GM18861 (cell line): Measurements from ENCODE around the gene ARPC2.
A peak's percentile ranks its signal among the peaks of the same experiment; 100 is the strongest.
"Not testable (repeated sequence)": the region's sequence is repeated elsewhere in the genome, so short reads cannot be mapped to it uniquely, and the experiment has no call there.

Experiments
- ATAC-seq: cut with Tn5 transposase; IDR thresholded peaks from one replicate; pipeline ENCODE4 v1.9.1; 2021; ENCODE audit not compliant: unreplicated experiment

Gene ARPC2

DNA sequence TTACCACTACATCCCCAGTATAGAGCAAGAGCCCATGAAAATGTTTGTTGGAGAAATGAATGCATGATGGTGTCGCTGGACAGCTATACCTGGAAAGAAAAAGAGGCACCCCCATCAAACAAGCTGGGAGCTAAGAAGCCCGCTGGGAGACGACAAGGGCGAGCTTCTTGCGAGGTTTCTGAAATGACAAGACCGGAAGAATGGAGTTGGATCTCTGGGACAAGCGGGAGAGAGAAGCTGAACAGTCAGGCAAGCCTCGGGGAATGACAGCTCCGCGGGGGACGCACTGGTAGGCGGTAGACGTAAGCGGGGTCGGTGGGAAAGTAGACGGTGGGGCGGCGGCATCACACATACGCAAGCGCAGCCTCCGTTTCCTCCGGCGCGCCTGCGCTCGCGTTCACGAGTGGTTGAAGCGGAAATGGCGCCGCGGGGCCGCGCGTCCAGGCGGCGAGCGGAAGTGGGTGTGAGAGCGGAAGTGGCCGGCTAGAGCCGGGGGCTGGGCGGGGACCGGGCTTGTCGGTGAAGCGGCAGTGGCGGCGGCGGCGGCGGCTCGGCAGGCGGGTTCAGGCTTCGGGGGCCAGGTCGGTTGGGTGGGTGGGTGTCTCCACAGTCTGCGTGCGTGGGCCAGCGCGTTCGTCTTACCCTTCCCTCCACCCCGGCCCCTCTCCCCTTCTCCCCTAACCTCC, at the start of gene ARPC2:
TSS of gene ARPC2 (plus strand) at position 516 of the 686 bp plus-strand sequence. CDS start 282 bp downstream, outside the sequence.
- peak; percentile 57 for ATAC-seq

GRCh38 chr2:218168016-218168415, 49.0 kb upstream of the ARPC2 start:
- no peak for ATAC-seq

- no peak for ATAC-seq
These were observed 48.1 kb upstream of the ARPC2 start for GRCh38 chr2:218168635-218169462.

DNA sequence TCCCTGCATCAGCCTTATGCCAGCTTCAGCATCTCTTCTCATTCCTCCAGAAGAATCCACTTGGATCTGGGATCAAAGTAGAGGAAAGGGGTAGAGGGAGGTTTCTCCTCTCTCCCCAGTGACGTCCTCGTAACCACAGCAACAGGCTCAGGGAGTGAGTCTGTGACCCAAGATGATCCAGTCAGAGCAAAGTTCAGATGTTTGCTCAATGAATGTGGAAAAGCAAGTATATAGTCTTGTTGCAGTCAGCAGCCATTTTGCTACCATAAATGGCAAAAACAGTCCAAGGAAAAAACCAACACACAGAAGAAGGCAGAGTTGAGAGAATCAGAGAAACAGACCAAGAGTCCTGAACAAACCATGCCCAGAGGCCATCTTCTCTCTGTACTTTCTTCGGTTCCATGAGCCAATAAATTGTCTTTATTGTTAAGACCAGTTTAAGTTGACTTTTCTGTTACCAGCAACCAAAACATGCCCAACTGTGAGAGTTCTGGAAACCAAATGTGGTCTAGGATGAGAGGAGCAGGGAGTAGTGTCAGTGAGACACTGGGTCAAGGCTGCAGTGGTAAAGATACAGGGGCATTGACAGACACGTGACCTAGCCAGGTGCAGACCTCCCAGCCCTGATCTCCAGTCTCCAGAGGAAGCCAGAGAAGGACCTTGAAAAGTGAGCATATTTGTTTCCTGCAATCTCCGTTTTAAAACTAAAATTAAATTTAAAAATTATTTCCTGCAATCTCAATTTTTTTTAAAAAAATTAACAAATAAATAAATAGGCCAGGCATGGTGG, 47.0 kb upstream of the ARPC2 start:
- no peak for ATAC-seq

- not testable (repeated sequence) for ATAC-seq
These were observed 45.2 kb upstream of the ARPC2 start for GRCh38 chr2:218171744-218172143.

DNA sequence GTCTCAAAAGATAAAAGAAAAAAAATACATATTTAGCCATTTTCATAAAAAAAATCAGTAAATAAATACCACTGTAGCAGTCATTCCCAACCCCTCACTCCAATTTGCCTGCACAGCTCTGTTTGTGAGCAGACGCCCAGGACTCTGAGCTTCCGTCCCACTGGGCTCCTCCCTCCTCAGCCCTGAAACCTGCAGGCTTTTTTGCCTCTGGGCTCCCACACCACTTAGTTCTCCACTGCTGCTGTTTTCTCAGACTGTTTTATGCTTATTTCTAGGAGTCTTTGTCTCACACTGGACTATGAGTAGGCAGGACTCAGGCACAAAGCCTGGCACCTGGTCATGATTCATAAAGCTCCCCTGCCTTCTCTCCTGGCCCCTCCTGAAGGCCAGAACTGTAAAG, 44.1 kb upstream of the ARPC2 start:
- no peak for ATAC-seq

DNA sequence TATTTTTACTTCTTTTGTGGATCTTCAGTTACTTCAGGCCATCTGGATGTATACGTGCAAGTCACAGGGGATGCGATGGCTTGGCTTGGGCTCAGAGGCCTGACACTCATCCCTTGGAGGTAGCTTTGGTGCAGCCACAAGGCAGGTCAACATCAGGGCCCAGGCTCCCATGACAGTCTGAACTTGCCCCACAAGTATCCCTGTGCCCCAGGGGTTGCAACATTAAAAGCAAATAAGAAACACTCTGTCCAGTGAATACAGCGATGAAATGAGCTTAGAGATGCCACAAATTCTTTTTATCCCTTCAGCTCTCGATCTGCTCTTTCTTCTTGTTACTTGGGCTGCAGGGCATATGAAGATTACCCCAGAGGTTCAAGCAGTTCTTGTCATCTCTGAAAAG, 37.2 kb upstream of the ARPC2 start:
- no peak for ATAC-seq

DNA sequence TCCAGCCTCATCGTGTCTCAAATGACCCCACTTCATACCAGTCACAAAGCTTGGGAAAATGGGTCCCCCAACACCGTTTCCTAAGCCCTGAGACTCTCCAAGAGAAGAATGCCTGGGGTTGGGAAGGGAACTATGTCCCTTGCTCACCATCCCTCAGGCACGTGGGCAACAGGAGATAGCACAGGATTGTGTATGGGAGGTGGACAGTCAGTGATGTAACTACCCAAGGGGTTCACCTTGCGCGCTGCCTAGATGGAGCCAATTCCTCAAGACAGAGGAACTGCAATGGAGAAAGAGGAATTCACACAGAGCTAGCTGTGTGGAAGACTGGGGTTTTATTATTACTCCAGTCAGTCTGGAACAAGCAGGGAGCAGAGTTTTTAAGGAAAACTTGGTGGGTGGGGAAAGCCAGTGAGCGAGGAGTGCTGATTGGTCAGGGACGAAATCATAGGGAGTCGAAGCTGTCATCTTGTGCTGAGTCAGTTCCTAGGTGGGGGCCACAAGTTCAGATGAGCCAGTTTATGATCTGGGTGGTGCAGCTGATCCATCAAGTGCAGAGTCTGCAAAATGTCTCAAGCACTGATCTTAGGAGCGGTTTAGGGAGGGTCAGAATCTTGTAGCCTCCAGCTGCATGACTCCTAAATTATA, 36.4 kb upstream of the ARPC2 start:
- ATAC-seq, result no peak

DNA sequence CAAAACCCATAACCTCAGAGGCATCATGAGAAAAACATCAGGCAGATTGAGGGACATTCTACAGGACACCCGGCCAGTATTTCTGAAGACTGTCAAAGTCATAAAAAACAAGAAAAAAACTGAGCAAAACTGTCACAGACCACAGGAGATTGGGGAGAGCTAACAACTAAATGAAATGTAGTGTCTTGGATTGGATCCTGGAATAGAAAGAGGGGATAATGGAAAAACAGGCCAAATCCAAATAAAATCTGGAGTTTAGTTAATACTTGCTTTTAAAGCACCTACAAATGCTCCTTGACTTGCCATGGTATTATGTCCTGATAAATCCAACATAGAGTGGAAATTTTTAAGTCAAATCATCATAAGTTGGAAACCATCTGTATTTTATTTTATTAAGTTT, 32.7 kb upstream of the ARPC2 start:
- no peak for ATAC-seq

DNA sequence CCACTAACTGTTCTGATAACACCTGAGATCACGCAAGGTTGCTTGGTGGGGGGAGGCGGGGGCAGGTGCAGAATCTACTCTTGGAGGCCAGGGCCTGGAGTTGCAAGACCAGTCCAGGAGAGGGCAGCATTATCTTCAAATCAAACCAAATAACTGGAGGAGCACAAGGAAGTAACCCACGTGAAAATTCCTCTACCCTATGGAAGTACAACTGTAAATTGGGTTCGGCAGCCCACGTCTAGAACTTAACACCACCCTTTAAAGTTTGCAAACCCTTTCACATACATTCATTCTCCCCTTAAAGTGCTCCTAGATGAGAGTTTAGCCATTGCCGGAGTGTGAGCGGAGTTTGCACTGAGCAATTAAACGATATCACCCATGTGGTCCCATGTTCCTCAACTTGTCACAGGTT, 30.6 kb upstream of the ARPC2 start:
- no peak for ATAC-seq

- no peak for ATAC-seq
These were observed 30.1 kb upstream of the ARPC2 start for GRCh38 chr2:218186876-218187275.

- ATAC-seq, result no peak
These were observed 29.5 kb upstream of the ARPC2 start for GRCh38 chr2:218187296-218188015.

DNA sequence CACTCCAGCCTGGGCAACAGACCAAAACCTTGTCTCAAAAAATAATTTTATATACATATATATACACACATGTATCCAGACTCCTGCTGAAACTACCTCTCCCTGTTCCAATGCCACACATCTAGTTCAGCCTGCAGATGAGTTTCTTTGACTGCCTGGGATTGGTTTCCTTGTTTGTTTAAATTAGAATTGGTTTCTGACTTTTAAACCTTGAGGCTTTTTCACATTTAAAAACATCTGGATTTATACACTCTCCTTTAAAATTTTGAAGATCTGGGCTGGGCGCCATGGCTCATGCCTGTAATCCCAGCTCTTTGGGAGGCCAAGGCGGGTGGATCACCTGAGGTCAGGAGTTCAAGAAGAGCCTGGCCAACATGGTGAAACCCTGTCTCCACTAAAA, 28.5 kb upstream of the ARPC2 start:
- no peak for ATAC-seq

DNA sequence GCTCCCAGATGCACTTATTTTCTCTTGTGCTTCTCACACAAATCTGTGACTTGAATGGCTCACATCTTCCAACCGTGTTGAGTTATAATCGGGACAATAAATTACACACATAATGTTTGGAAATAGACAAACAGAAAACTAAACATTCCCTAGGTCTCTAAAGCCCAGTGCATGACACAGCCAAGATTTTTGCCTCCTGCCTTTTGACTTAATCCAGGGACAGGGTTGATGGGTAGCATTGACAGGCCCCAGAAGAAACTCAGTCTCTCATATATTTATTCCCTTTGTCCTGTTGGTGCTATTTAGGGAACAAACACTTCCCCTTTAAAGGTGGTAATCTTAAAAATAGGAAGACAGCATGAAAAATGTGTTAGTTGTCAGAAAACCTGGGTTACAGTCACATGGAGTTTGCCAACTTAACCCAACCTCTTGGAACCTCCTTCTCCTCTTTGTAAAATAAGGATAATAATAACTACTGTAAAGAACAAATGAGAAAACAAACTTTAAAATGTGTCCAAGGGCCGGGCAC, 24.0 kb upstream of the ARPC2 start:
- ATAC-seq, result no peak

DNA sequence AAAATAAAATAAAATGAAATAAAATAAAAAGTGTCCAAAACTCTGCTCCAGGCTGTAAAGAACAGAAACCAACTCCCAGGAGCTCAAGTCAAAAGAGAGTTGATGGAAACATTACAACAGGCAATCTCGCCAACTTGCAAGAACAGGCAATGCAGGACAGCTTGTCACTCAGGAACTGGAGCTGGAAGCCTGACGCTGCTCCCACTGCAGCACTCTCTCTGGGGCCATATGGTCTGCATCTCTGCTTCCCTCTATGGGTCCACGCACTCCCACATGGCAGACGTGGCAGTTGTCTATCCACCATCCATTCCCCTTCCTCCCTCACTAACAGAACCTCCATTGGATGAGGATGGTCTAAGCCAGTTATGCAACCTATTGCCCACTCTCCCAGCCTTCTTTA, 23.3 kb upstream of the ARPC2 start:
- ATAC-seq, result no peak

- ATAC-seq, result no peak
These were observed 22.1 kb upstream of the ARPC2 start for GRCh38 chr2:218194880-218195279.

GRCh38 chr2:218196974-218197373, 20.0 kb upstream of the ARPC2 start:
- ATAC-seq, result no peak

- no peak for ATAC-seq
These were observed 14.7 kb upstream of the ARPC2 start for GRCh38 chr2:218202266-218202665.

- ATAC-seq, result no peak
These were observed 7.9 kb upstream of the ARPC2 start for GRCh38 chr2:218209078-218209477.

- ATAC-seq, result no peak
These were observed 2.9 kb upstream of the ARPC2 start for GRCh38 chr2:218214116-218214515.
